KMS-11 (cell line): ENCODE data around the gene EBLN2.

Experiments used
- H2AFZ ChIP-seq: fragments of 200-600 bp; sonication (generic); 2 replicates; pipeline ENCODE4 v1.6.1; 2016; ENCODE audit warnings: antibody characterized with exemption, mixed run types, low read depth
- H3K27ac ChIP-seq: fragments of 200-600 bp; sonication (generic); 2 replicates; pipeline ENCODE4 v1.6.1; 2016; ENCODE audit warnings: mild to moderate bottlenecking, mixed run types
- H3K27me3 ChIP-seq: fragments of 200-600 bp; sonication (generic); 2 replicates; pipeline ENCODE4 v1.6.1; 2017; ENCODE audit warnings: mild to moderate bottlenecking, low read depth, mixed run types, moderate library complexity; ENCODE audit not compliant: insufficient read depth
- H3K36me3 ChIP-seq: fragments of 200-600 bp; sonication (generic); 2 replicates; pipeline ENCODE4 v1.6.1; 2017; ENCODE audit warnings: mild to moderate bottlenecking, mixed run types; ENCODE audit not compliant: insufficient read depth
- H3K4me1 ChIP-seq: fragments of 200-600 bp; sonication (generic); 2 replicates; pipeline ENCODE4 v1.6.1; 2016; ENCODE audit warnings: mild to moderate bottlenecking, low read depth, mixed run types; ENCODE audit not compliant: poor library complexity, severe bottlenecking
- H3K4me2 ChIP-seq: fragments of 200-600 bp; sonication (generic); 2 replicates; pipeline ENCODE4 v1.7.0; 2016; ENCODE audit warnings: mild to moderate bottlenecking, mixed run types
- H3K4me3 ChIP-seq: fragments of 200-600 bp; sonication (generic); IDR thresholded peaks from 2 replicates; pipeline ENCODE4 v1.6.1; 2017; ENCODE audit warnings: low read depth, low read length, mixed read lengths; ENCODE audit not compliant: insufficient read depth
- H3K79me2 ChIP-seq: fragments of 200-600 bp; sonication (generic); 2 replicates; pipeline ENCODE4 v1.6.1; 2016; ENCODE audit warnings: low read depth, mixed run types; ENCODE audit not compliant: insufficient read depth
- H3K9ac ChIP-seq: fragments of 200-600 bp; sonication (generic); 2 replicates; pipeline ENCODE4 v1.6.1; 2016; ENCODE audit warnings: mild to moderate bottlenecking, mixed run types
- H4K20me1 ChIP-seq: fragments of 200-600 bp; sonication (generic); 2 replicates; pipeline ENCODE4 v1.6.1; 2016; ENCODE audit warnings: mild to moderate bottlenecking, mixed run types; ENCODE audit not compliant: insufficient read depth
- TF ChIP-seq, protein P1 (sequence below): fragments of 200-600 bp; sonication (generic); conservative IDR thresholded peaks from 2 replicates; pipeline ENCODE4 v1.6.1; 2017; ENCODE audit warnings: low read depth, mild to moderate bottlenecking, antibody characterized with exemption, low read length, moderate library complexity, mixed read lengths

The EBLN2 gene

DNA sequence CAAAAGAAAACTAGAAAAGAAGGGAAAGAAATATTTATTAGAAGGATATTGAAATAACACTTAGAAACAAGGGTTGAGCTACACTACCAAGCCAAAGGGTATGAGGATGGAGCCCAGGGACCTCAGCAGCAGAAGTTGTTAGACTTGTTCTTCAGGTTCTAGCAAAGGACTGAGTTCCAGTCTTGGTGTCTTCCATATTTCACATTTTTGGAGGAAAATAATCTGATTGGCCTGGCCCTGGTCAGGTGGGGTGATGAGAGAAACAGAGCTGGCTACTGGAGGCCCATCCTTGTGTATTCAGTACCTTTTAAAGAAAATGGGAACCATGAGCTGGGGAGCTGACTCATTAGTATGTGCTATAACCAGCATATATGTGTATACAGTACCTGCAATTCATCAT, 36.6 kb upstream of the EBLN2 start:
- no peak overlapping the region for H3K4me3 ChIP-seq
- H3K79me2 ChIP-seq, result peaks cover 94% of the 10 kb centered on the region
- TF ChIP-seq, protein P1, sequence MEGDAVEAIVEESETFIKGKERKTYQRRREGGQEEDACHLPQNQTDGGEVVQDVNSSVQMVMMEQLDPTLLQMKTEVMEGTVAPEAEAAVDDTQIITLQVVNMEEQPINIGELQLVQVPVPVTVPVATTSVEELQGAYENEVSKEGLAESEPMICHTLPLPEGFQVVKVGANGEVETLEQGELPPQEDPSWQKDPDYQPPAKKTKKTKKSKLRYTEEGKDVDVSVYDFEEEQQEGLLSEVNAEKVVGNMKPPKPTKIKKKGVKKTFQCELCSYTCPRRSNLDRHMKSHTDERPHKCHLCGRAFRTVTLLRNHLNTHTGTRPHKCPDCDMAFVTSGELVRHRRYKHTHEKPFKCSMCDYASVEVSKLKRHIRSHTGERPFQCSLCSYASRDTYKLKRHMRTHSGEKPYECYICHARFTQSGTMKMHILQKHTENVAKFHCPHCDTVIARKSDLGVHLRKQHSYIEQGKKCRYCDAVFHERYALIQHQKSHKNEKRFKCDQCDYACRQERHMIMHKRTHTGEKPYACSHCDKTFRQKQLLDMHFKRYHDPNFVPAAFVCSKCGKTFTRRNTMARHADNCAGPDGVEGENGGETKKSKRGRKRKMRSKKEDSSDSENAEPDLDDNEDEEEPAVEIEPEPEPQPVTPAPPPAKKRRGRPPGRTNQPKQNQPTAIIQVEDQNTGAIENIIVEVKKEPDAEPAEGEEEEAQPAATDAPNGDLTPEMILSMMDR, result no peak
- H3K27me3 ChIP-seq, result no peaks in the 10 kb centered on the region
- H3K9ac ChIP-seq, result no peak overlapping the region
- no peak overlapping the region for H3K27ac ChIP-seq
- no peak overlapping the region for H2AFZ ChIP-seq
- peaks cover 13% of the 10 kb centered on the region for H3K4me1 ChIP-seq
- no peaks in the 10 kb centered on the region for H3K36me3 ChIP-seq
- H4K20me1 ChIP-seq, result peaks cover 20% of the 10 kb centered on the region; the same call in 1 of the 2 replicates
- H3K4me2 ChIP-seq, result no peak overlapping the region

DNA sequence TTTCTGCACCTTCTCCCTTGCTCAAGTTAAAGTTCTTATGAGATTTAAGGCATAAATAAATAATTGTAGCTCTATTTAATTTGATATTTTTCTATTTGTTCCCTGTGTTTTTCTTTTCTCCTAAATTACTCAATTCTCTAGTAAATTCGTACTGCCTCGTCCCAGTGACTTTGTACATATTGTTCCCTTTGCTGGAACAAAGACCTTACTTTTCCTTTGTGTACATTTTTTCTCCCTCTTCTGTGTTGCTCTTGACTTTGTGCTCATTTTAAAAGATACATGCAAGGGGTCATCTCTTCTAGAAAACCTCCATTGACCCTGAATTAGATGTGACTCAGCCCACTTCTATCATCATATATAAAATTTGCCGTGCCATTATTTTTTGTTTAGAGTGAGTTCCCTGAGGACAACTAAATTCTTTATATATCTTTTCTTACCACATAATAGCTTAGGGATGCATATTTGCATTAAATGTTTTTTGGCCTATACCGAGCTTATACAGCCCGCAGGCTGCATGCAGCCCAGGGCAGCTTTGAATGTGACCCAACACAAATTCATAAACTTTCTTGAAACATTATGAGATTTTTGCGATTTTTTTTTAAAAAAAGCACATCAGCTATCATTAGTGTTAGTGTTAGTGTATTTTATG, 35.2 kb upstream of the EBLN2 start:
- no peak overlapping the region for H3K9ac ChIP-seq
- H3K4me2 ChIP-seq, result no peak overlapping the region
- H3K79me2 ChIP-seq, result peaks cover 94% of the 10 kb centered on the region
- peaks cover 17% of the 10 kb centered on the region for H3K4me1 ChIP-seq
- H3K27me3 ChIP-seq, result no peaks in the 10 kb centered on the region
- no peak overlapping the region for H2AFZ ChIP-seq
- TF ChIP-seq, protein P1, result no peak
- H3K4me3 ChIP-seq, result no peak overlapping the region
- H3K27ac ChIP-seq, result no peak overlapping the region
- no peaks in the 10 kb centered on the region for H3K36me3 ChIP-seq
- peaks cover 22% of the 10 kb centered on the region; the same call in 1 of the 2 replicates for H4K20me1 ChIP-seq

DNA sequence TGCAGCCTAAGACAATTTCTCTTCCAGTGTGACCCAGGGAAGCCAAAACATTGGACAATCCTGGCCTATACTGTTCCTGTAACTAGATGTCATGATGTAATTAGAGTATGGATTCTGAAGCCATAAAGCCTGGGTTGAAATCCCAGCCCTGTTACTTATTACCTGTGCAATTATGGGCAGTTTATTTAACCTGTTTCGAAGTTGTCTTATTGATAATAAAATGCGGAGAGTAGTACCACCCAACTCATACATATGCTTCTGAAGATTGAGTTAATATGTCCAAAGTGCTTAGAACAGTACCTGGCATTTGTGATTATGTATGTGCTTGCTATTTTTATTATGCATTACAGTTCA, 34.7 kb upstream of the EBLN2 start:
- H3K36me3 ChIP-seq, result no peaks in the 10 kb centered on the region
- no peak overlapping the region for H3K4me2 ChIP-seq
- H3K27ac ChIP-seq, result no peak overlapping the region
- no peak overlapping the region for H3K9ac ChIP-seq
- peaks cover 95% of the 10 kb centered on the region for H3K79me2 ChIP-seq
- TF ChIP-seq, protein P1, result no peak
- peaks cover 17% of the 10 kb centered on the region for H3K4me1 ChIP-seq
- H3K4me3 ChIP-seq, result no peak overlapping the region
- H3K27me3 ChIP-seq, result no peaks in the 10 kb centered on the region
- H2AFZ ChIP-seq, result no peak overlapping the region
- H4K20me1 ChIP-seq, result peaks cover 22% of the 10 kb centered on the region; the same call in 1 of the 2 replicates

DNA sequence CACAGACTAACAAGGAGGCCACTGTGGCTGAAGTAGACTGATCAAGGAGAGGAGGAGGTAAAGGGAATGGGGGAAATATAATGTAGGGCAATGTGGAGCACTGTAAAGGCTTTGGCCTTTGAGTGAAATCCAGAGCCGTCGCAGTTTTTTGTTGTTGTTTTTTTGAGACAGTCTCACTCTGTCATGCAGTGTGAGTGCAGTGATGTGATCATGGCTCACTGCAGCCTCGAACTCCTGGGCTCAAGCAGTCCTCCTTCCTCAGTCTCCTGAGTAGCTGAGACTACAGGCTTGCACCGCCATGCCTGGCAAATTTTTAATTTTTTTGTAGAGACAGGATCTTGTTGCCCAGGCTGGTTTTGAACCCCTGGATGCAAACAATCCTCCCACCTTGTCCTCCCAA, 32.7 kb upstream of the EBLN2 start:
- H3K4me3 ChIP-seq, result no peak overlapping the region
- no peak overlapping the region for H3K4me2 ChIP-seq
- peaks cover 17% of the 10 kb centered on the region for H3K4me1 ChIP-seq
- peaks cover 18% of the 10 kb centered on the region; the same call in 1 of the 2 replicates for H4K20me1 ChIP-seq
- H3K27me3 ChIP-seq, result no peaks in the 10 kb centered on the region
- H3K27ac ChIP-seq, result no peak overlapping the region
- no peak overlapping the region for H2AFZ ChIP-seq
- H3K36me3 ChIP-seq, result no peaks in the 10 kb centered on the region
- TF ChIP-seq, protein P1, result no peak
- no peak overlapping the region for H3K9ac ChIP-seq
- H3K79me2 ChIP-seq, result peaks cover 94% of the 10 kb centered on the region
